GM10266 (cell line): ENCODE results near the gene EMC6.
A peak's percentile ranks its signal among the peaks of the same experiment; 100 is the strongest.

ENCODE experiments used
- DNase-seq: peaks from one replicate; pipeline ENCODE4 v3.0.0; 2012; ENCODE audit errors: extremely low spot score
- TF ChIP-seq, protein P1 (sequence below): IDR thresholded peaks from 2 replicates; pipeline ENCODE4 v1.5.1; 2012; ENCODE audit warnings: mild to moderate bottlenecking, low read depth; ENCODE audit not compliant: control insufficient read depth, insufficient read depth; ENCODE audit errors: missing control alignments

The EMC6 gene

DNA sequence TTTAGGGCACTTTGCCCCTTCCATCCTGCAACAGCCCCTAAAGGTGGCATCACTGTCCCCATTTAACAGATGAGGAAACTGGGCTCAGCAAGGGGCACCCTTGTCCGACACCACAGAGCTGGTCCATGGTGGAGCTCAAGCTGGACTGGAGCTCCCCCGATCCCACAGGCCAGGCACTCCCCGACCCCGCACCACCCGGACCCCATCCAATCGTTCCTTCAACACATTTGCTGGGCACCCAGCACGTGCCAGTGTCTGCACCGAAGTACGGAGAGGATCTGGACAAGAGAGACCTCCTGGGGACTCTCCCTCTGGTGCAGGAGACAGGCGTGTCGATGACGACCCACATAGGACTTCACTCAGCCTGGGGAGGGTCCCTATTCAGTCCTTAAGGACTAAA, 13.4 kb downstream of the EMC6 start:
- TF ChIP-seq, protein P1, sequence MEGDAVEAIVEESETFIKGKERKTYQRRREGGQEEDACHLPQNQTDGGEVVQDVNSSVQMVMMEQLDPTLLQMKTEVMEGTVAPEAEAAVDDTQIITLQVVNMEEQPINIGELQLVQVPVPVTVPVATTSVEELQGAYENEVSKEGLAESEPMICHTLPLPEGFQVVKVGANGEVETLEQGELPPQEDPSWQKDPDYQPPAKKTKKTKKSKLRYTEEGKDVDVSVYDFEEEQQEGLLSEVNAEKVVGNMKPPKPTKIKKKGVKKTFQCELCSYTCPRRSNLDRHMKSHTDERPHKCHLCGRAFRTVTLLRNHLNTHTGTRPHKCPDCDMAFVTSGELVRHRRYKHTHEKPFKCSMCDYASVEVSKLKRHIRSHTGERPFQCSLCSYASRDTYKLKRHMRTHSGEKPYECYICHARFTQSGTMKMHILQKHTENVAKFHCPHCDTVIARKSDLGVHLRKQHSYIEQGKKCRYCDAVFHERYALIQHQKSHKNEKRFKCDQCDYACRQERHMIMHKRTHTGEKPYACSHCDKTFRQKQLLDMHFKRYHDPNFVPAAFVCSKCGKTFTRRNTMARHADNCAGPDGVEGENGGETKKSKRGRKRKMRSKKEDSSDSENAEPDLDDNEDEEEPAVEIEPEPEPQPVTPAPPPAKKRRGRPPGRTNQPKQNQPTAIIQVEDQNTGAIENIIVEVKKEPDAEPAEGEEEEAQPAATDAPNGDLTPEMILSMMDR: no peak
- DNase-seq: no peak

DNA sequence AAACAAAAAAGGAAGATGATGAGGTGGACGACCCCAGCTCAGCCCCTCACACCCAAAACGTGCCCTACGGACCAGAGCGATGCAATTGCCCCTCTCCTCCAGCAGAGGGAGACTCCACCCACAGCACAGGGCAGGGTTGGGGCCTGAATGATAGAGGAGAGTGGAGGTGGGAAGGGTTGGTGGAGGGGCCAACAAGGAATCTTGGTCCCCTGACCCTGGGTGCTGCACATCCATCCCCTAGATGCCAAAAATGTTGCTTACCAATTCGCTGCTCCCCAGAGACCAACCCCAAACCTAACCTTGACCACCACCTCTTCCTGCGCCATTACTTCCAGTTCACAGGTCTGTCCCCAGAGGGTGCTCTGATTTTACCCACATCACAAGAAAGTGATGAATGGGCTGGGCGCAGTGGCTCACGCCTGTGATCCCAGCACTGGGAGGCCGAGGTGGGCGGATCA, 14.5 kb downstream of the EMC6 start:
- DNase-seq: peak; percentile 88
- TF ChIP-seq, protein P1: peak; percentile 97

DNA sequence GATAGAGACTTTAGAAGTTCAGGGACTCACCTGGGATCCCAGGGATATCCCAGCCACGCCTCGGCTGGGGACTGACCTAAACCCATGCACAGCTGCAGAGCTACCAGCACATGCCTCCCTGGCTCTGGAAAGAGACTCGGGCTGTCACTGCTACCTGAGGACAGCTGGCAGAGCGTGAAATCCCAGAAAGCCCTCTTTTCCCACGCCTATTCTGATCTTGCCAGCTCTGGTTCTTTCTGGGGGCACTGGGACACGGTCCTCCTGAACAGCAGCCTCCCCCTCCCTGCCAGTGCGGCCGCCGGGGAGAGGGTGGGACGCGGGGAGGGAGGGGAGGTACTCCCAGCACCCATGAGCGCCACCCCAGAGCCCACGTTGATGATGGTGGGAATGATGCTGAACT, 16.6 kb downstream of the EMC6 start:
- no peak for DNase-seq
- TF ChIP-seq, protein P1: no peak

DNA sequence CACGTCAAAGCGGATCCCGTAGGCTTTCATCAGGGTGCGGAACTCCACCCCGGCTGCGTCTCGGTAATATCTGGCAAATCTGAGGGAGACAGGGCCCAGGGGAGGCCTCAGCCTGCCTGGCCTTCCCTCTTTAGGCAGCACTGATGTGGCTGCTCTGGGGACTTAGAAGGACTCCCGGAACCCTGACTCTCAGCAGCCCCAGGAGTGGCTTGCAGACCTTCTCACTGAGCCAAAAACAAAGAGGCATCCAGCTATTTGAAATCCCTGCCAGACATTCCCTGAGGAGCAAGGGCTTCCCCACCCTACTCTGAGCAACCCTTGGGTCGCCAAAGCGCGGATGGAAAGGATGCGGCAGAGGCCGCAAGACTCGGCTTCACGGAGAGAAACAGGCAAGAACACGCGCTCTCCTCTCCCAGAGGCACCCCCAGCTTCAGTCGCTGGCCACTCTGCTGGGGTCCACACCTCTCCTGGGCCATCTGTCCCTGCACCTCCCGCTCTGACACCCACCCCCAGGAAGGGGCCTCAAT, 19.5 kb downstream of the EMC6 start:
- TF ChIP-seq, protein P1: no peak
- DNase-seq: no peak

DNA sequence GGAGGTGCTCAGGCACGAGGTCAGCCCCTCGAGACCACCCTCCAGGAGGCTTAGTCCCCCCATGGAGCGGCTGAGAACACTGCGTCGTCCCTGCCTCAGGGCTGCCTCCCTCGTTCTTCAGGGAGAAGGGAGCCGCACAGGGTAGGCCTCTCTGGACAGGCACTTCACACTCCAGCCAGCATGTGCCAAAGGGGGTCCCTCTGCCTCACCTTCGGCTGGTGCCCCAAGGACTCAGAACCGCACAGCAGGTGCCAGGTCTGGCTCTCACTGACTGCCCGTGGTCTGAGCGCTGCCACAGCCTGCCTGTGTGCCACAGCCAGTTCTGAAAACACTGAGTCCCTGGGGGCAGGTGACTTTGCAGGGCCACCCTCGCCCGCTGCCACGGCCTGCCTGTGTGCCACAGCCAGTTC, 20.2 kb downstream of the EMC6 start:
- TF ChIP-seq, protein P1: no peak
- no peak for DNase-seq

DNA sequence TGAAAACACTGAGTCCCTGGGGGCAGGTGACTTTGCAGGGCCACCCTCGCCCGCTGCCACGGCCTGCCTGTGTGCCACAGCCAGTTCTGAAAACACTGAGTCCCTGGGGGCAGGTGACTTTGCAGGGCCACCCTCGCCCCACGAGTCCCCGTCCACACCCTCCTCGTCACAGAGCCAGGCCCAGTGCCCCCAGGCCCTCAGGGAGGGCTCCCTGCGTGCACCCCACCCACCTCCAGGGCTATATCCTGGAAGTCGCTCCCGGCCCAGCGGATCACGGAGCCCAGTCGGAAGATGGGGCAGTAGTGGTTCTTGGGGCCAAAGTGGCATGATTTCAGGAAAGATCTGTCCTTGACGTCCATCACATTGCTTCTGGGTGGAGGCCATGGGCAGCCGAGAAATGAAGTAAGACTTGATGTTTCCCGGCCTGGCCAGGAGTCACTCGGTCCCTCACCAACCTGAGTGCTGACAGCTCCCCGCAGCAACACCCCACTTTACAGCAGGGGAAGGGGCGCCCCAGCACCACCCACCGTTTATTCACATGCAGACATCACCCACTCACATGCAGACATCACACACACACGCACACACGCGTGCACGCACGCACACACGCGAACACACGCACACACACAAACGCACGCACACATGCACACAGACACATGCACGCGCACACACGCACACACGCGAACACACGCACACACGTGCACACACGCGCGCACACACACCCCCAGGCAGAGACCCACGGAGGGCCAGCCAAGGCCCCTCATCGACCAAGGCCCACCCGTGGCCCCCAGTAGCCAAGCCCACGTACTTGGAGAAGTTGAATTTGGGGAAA, 20.9 kb downstream of the EMC6 start:
- DNase-seq: no peak
- TF ChIP-seq, protein P1: no peak

DNA sequence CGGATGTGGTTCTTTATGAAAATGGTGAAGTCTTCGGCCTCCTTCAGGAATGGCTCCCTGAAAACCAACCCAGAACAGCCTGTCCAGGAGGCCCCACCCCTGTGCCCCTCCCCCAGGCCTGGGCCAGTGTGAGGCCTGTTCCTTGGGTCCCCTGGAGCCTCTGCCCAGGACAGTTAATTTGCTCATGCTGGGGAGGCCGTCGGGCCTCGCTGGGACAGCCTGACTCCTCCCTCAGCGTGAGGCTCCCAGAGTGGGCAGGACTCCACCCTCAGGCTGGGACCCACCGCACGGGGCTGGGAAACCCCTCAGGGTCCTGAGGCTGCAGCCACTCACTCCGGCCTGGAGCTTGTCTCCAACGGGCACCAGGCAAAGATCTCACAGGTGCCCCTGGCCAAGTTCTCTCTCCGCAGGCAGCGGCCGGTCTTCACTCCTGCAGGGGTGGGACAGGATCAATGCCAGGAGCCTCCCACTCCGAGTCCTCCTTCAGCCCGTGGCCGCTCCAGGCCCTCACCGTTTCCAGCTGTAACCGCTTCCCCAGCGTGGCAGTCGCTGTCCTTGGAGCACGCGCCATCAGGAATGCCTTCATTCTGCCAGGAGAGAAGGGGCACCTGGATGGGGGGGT, 21.6 kb downstream of the EMC6 start:
- DNase-seq: no peak

More for the DNA sequence above, 21.6 kb downstream of the EMC6 start:
- TF ChIP-seq, protein P1: no peak
